Measurements from ENCODE around the gene CPE.
"Not testable (repeated sequence)": the region's sequence is repeated elsewhere in the genome, so short reads cannot be mapped to it uniquely, and the experiment has no call there.

CPE gene

DNA sequence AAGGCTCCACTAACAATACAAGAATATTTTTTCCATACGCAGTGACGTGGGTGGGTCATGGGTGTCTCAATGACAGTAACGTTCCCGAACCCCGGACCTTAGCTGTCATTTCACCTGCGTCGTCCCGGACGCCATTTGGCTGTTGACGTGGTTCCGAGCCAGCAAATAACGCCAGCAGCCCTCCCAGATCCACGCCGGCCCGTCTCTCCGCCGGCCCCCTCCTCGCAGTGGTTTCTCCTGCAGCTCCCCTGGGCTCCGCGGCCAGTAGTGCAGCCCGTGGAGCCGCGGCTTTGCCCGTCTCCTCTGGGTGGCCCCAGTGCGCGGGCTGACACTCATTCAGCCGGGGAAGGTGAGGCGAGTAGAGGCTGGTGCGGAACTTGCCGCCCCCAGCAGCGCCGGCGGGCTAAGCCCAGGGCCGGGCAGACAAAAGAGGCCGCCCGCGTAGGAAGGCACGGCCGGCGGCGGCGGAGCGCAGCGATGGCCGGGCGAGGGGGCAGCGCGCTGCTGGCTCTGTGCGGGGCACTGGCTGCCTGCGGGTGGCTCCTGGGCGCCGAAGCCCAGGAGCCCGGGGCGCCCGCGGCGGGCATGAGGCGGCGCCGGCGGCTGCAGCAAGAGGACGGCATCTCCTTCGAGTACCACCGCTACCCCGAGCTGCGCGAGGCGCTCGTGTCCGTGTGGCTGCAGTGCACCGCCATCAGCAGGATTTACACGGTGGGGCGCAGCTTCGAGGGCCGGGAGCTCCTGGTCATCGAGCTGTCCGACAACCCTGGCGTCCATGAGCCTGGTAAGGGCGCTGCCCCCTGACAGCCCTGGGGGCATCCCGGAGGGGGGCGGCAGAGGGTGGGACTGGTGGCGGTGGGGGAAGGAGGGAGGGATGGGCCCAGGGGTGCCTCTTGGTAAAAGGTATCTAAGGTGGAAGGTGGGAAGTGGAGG lies at the start of gene CPE:
Gene CPE (plus strand): TSS at position 264 of the 933 bp plus-strand sequence. CDS start 214 bp downstream, at position 478.
- peak; percentile 39 to 55 for DNase-seq

DNA sequence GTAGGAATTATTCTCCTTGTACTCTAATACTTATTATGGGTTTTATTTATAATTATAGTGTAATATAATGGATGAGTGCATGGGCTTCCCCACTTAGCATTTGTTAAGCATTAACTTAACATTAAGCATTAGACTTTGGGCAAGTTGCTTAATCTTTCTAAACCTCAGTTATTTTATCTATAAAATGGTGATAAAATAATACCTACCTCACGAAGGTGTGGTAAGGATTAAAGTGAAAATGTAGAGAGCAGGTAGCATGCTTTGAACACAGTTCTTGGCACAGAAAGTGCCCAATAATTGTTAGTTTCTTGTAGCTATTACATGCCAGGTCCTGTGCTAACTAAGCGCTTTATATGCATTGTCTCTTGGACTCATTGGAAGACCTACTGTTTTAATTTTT lies 48.7 kb upstream of the CPE start:
- DNase-seq, result no peak

GRCh38 chr4:165330666-165331065 lies 48.1 kb upstream of the CPE start:
- DNase-seq, result no peak

GRCh38 chr4:165331359-165331758 lies 47.4 kb upstream of the CPE start:
- no peak for DNase-seq

- DNase-seq, result no peak
These were observed 47.0 kb upstream of the CPE start for GRCh38 chr4:165331823-165332222.

GRCh38 chr4:165332502-165332901 lies 46.3 kb upstream of the CPE start:
- DNase-seq, result no peak

- no peak for DNase-seq
These were observed 43.6 kb upstream of the CPE start for GRCh38 chr4:165335163-165335703.

DNA sequence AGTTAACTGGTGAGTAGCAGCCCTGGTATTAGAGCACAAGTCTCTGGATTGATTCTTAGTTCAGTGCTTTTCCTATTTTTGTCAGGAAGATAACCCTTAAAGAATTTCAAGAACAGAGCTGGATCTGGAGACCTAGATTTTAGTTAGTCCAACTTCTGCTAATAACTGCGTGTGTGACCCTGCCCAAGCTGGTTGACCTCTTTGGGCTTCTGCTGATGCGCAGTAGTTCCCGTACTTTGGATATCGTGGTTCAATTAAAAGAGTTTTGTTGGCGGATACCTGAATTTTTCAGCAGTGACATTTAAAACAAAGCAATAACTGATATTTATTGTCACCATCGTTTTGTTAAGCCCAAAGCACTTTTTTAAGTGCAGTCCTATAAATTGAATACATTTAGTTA lies 42.1 kb upstream of the CPE start:
- no peak for DNase-seq

DNA sequence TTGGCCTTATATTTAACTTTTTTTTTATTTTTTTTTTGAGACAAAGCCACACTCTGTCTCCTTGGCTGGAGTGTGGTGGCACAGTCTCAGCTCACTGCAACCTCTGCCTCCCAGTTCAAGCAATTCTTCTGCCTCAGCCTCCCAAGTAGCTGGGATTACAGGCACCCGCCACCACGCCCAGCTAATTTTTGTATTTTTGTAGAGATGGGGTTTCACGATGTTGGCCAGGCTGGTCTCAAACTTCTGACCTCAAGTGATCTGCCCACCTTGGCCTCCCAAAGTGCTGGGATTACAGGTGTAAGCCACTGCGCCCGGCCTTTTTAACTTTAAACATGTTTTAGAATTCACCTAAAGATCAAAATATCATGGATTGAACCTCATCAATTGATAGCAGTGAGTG lies 36.5 kb upstream of the CPE start:
- DNase-seq, result not testable (repeated sequence)

- DNase-seq, result no peak
These were observed 35.2 kb upstream of the CPE start for GRCh38 chr4:165343353-165344191.

GRCh38 chr4:165345666-165346417 lies 33.0 kb upstream of the CPE start:
- no peak for DNase-seq

DNA sequence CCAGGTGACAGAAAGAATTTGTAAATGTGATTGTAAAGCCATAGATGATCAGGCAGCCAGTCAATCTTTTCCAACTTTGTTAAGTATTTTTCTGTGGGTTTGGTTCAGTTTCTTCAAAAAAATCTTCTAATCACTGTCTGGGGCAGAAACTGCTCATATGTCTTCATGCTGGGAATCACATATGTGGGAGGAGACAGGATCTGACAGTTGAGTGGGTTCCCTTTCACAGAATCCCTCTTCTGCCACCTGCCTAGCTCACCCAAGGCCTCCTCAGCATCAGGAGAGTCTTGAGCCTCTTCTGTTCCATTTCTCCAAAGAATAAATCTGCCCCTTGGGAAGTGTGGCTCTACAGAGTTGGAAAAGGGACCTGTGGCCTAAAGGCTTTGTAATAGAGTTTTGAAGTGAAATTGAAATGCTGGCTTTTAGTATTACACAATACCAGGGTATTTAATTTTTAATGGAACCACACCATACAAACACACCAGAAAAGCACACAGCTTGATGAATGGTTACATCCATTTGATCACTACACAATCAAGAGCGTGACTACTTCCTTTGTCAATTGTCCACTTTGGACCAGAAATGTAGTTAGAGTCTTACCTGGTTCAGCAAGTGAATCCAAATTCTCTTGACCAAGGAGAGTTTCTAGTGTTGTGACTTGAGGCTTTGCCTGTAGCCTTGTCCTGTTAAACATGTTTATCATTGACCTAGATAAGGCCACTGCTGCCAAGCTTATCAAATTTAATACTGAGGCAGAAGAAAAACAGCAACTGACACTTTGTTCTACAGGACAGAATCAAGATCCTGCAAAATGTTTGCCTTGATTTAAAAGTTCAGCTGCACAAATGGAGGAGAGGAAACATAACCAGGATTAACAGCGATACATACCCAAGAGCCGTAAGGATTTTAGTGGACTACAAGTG lies 30.9 kb upstream of the CPE start:
- no peak for DNase-seq

DNA sequence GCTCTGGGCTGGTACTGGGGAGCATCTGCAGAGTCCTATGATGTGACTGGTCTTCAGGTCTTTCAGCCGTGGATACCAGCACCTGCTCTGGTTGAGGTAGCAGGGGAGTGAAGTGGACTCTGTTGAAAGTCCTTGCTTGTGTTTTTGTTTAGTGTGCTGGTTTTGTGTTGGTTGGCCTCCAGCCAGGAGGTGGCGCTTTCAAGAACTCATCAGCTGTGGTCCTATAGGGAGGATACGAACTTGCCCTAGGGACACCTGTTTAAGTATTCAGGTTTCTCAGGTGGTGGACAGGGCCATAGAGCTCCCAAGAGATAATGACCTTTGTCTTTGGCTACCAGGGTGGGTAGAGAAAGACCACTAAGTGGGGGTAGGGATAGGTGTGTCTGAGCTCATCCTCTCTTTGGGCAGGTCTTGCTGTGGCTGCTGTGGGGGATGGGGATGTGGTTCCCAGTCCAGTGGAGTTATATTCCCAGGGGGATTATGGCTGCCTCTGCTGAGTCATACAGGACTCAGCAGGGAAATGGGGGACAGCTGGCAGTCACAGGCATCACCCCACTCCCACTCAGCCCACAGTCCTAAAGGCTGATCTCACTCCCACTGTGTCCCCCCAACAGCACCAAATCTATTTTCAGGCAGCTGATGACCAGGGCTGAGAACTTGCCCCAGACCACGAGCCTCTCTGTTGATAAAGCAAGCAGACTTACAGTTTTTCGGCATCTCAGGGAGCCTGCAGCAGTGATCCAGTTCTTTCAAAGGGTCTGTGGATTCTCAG lies 27.3 kb upstream of the CPE start:
- no peak for DNase-seq

GRCh38 chr4:165355900-165356300 lies 22.9 kb upstream of the CPE start:
- DNase-seq, result no peak

DNA sequence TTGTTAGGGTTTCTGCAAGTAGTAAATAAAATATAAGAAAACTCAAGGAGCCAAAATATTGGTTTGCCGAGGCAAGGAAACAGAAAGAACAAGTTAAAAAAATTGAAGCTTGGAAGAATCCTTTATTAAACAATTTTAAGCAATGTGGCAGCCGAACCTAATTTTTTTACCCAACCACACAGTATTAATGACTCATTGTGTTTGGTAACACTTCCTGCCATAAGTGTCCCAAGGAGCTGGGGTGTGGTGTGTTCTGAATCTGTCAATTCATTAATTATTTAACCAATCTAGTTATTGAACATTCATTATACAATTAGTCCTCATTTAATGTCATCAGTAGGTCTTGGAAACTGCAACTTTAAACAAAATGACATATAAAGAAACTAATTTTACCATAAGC lies 19.3 kb upstream of the CPE start:
- no peak for DNase-seq

DNA sequence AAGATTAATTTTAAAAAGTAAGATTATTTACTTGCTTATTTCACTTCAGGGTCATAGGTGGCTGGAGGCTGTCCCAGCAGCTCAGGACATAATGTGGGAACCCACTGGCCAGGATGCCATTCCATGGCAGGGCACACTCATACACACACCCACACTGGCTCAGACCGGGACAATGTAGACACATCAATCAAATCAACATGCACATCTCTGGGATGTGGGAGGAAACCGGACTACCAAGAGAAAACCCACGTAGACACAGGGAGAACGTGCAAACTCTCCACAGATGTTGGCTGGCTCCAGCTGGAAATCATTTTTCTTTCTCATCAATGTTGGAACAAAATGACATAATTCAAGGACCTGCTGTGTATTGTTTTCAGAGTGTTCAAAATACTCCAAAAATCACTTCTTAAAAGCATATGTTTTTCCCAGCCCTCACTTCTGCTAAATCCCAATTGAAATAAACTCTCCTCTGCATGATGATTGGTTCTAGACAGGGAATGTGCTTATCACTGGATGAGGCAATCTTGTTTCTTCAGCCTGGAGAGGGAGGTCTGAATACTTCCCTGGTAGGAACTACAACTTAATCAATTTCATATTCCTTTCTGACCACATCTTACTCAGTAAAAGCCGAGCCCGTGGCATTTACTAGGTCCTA lies 18.6 kb upstream of the CPE start:
- DNase-seq, result no peak

DNA sequence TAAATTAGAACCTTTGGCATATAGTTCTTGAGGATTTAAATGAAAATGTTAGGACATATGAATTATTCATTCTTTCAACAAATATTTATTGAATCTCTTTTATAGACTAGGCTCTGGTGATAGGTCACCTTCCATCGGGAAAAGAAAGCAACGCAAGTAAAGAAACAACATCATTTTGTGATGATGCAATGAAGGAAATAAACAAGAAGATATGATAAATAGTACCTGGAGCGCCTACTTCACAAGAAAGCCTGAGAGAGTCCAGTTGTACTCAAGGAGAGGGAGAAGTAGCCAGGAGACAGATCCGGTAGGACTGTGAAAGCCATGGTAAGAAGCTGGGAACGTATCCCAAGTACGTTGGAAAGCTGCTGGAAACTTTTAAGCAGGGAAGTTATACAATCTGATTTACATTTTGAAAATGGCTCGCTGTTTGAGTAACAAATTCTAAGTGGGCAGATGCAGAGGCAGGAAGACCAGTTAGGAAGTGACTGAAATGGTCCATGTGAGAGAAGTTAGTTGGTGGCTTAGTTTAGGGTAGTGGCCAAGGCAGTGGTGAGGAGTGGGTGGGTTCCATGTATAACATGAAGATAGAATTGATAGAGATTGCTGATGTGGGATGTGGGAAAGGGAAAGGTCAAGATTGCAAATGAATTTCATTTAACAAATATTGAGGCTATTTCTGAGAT lies 17.7 kb upstream of the CPE start:
- no peak for DNase-seq

DNA sequence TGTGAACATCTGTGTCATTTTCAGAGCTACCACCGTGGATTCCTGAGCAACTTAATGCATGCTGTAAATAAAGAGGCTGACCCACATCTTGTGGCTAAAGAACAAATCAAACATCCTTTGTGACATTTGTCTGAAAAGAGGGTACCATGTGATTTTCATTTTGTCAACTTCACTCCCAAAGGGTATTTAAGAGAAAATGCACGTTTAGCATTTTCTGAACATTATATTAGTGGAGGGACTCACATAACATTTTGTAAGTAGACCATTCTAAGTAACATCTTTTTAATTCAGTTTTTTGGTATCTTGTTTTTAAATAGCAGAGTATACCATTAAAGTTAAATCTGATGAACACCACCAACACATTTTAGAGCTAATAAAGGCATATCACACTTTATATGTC lies 17.0 kb upstream of the CPE start:
- no peak for DNase-seq

GRCh38 chr4:165364452-165365080 lies 14.2 kb upstream of the CPE start:
- DNase-seq, result no peak
